Dedifferentiated amniotic fluid mesenchymal stem cell (primary cell): Measurements from ENCODE around the gene ZBTB47.

Experiments
- DNase-seq: peaks from one replicate; pipeline ENCODE4 v3.0.0-alpha.2; 2016; ENCODE audit errors: extremely low spot score

ZBTB47 gene

DNA sequence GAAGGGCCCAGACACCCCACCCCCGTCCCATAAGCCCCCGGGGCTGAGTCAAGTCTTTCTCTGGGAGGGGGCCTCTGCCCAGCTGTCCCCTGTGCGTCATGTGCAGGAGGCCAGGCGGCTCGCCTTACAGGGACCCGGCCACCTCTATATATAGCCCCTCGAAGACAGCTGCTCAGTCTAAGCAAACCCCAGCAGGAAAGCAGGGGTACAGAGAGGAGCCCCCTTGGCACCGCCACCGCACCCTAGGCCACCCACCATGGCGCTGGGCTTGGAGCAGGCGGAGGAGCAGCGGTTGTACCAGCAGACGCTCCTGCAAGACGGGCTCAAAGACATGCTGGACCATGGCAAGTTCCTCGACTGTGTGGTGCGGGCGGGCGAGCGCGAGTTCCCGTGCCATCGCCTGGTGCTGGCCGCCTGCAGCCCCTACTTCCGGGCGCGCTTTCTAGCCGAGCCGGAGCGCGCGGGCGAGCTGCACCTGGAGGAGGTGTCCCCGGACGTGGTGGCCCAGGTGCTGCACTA is 31.9 kb downstream of the ZBTB47 start, which contains the start of gene KLHL40:
Gene KLHL40, plus strand, starts transcription at position 175 of the 519 bp plus-strand sequence. Its CDS starts 82 bp downstream, at position 257.
- no peak for DNase-seq

DNA sequence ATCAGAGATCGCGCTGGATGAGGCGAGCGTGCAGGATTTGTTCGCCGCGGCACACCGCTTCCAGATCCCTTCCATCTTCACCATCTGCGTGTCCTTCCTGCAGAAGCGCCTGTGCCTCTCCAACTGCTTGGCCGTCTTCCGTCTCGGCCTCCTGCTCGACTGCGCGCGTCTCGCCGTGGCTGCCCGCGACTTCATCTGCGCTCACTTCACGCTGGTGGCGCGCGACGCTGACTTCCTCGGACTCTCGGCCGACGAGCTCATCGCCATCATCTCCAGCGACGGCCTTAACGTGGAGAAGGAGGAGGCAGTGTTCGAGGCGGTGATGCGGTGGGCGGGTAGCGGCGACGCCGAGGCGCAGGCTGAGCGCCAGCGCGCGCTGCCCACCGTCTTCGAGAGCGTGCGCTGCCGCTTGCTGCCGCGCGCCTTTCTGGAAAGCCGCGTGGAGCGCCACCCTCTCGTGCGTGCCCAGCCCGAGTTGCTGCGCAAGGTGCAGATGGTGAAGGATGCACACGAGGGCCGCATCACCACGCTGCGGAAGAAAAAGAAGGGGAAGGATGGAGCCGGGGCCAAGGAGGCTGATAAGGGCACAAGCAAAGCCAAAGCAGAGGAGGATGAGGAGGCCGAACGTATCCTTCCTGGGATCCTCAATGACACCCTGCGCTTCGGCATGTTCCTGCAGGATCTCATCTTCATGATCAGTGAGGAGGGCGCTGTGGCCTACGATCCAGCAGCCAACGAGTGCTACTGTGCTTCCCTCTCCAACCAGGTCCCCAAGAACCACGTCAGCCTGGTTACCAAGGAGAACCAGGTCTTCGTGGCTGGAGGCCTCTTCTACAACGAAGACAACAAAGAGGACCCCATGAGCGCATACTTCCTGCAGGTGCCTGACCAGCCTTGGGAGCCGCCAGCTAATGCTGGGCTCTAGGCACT is 32.7 kb downstream of the ZBTB47 start:
- no peak for DNase-seq

DNA sequence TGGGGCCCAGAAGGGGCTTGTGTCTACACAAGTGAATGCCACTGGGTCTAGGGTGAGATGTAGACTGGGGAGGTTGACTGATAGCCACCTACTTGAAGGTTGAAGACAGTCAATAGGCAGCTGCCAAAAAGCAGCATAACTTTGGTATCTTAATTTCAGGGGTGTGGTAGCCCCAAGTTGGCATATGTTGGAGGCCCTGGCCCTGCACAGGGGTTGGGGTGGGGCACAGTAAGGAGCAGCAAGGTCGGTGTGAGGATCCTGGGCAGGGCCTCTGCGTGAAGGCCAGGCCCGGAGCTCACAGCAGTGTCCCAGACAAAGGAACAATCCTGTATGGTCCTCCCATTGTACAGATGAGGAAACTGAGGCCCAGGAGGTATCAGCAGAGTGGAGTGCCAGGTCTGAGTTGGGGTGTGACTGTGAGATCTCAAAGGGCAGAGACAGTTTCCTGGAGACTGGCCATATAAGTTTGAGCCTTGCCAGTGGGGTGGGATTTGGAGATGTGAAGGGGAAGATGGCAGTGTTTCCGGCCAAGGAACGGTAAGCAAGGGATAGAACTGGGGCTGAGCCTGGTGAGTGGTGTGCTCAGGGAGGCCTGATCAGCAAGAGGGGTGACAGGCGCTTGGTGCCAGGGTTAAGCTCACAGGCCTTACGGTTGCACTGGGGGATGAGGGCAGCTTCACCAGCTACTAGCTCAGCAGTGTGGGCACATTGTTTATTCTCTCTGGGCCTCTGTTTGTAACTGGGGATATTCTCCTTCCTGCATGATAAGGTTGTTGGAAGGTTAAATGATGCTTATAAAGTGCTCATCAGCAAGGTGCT is 33.5 kb downstream of the ZBTB47 start:
- DNase-seq = no peak

DNA sequence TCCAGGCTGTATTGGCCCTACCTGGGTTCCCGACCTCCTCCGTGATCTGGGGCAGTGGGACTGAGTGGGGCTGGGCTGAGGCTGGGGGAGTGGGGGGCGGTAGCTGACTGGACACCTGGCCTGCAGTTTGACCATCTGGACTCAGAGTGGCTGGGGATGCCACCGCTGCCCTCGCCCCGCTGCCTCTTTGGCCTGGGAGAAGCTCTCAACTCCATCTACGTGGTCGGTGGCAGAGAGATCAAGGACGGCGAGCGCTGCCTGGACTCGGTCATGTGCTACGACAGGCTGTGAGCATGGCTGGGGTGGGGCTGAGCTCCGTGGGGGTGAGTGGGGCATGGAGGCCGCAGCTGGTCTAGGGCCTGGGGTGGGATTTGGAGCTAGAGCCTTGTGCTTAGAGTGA is 34.5 kb downstream of the ZBTB47 start:
- DNase-seq = no peak

DNA sequence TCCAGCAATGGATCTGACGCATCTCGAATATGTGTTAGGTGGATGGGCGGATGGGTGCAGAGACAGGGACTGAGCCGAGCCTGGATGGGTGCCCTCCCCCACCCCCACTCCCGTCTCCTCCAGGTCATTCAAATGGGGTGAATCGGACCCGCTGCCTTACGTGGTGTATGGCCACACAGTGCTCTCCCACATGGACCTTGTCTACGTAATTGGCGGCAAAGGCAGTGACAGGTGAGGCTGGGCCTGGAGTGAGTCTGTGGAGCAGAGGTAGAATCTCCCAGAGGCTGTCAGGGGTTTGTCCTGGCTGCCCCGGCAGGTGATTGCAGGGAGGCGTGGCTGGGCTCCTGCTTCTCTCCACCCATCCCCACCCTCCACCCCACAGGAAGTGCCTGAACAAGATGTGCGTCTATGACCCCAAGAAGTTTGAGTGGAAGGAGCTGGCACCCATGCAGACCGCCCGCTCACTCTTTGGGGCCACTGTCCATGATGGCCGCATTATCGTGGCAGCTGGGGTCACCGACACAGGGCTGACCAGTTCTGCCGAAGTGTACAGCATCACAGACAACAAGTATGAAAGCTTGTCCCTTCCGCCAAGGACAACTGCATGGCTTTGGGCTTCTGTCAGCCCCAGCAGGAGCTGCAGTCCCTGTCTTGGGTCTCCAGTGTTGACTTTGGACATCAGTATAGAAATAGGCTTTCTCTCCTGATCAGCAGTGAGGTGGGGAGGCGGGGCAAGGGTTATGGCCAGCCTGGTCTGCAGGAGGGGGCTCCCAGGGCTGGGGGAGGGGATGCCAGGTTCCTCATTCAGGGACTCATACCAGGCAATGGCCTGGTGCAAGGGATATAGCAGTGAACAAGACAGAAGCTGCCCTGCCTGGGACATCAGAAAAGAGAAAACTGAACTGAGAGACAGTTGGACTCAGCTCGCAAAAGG is 35.3 kb downstream of the ZBTB47 start:
- no peak for DNase-seq

DNA sequence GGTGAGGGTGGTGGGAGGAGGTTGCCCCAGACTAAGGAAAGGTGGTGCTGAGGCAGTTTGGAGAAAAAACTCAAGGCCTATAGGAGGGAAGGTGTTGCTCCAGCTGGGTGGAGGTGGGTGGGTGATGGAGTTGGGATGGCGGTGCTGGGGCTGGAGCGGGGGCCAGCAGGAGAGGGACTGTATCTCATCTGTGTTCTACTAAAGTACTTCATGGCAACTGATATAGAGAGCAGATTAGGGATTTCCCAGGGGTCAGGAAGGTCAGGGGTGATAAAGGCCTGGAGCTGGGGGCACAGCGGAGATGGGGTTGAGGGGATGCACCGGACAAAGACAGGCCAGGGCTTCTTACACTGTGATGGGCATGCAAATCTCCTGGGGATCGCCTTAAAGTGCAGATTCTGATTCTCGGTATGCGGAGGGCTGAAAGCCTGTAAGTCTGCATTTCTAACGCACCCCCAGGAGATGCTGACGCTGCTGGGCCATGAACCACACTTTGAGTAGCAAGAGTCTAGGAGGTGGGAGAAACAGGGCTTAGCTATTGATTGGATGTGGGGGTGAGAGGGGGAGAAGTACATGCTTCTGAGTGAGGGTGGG is 36.0 kb downstream of the ZBTB47 start:
- DNase-seq = no peak

DNA sequence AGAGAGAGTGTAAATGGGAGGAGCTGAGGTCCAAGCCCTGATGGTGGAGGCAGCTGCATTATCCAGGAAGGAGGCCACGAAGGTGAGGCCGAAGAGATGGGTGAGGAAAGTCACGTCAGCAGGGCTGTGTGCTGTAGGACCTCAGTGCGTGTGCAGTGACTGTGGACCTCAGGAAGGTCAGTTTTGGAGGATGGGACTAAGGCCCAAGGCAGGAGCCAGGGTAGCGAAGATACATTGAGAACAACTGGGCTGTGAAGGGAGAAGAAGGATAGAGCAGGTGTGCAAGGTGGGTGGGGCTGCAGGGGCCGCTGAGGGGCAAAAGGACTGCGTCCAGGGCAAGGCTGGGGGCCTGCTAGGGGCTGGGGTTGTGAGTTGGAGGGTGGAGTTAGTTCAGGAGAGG is 36.7 kb downstream of the ZBTB47 start:
- no peak for DNase-seq

DNA sequence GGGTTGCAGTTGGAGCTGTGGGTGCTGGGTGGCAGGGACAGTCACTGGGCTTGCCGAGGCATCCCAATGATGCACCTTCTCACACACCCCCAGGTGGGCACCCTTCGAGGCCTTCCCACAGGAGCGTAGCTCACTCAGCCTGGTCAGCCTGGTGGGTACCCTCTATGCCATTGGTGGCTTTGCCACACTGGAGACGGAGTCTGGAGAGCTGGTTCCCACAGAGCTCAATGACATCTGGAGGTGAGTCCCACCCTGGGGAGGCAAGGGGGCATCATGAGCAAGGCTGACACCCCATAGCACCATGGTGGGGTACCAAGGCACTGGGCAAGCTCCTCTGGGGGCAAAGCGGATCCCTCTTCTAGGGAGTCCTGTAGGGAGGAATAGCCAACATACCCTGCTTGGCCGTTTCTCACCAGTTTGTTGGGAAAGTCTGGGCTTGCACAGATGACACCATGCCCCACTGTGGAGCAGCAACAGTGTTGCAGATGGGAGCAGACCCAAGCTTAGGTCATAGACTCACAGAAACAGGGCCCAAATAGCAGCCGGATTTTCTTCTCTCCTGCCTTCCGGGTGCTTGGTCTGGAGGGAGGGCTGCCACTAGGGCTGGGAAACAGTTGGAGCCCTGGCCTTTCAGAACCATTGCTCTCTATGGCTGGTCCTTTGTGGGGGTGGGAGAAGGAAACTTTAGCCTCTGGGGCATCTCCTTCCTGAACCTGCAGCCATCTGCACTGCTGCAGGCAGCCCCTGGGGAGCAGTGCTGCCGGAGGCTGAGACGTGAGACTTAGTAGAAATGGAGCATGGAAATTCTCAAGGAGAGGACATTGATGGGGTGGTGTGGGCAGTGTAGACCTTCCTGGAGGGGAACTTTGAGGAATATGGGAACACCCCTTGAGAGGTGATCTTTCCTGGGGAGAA is 37.5 kb downstream of the ZBTB47 start:
- DNase-seq = no peak

DNA sequence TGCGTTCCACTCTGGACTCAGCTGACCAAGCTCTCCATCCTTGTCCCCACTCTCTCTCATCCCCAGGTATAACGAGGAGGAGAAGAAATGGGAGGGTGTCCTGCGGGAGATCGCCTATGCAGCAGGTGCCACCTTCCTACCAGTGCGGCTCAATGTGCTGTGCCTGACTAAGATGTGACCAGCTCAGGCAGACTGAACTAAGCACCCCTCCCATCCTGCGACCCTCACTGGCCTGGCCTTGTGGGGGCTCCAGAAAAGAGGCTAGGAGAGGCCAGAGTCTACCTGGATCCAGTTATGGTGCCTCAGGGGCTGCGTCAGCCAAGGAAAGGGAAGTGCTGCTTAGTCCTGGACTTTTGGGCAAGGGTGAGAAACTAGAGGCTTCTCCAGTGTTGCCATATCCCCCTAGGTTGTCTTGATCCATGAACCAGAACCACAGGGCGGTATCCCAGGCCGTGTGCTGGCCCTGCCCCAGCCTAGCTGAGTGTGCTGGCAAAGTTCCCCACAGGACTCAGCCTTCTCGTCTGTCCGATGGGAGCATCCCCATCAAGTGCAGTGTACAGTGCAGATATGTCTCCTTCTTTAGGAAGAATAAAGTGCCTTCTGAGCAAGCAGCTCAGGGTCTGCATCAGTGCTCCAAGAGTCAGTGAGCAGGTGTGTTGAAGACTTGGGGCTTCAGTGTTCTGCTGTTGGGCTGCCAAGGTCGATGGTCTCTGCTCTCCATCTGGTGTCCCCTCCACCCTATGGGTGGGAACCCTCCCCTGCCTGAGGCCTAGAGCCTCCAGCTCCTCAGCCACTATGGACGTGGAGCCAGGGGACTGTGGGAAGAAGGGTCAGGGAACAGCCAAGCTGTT is 38.5 kb downstream of the ZBTB47 start:
- DNase-seq = no peak

DNA sequence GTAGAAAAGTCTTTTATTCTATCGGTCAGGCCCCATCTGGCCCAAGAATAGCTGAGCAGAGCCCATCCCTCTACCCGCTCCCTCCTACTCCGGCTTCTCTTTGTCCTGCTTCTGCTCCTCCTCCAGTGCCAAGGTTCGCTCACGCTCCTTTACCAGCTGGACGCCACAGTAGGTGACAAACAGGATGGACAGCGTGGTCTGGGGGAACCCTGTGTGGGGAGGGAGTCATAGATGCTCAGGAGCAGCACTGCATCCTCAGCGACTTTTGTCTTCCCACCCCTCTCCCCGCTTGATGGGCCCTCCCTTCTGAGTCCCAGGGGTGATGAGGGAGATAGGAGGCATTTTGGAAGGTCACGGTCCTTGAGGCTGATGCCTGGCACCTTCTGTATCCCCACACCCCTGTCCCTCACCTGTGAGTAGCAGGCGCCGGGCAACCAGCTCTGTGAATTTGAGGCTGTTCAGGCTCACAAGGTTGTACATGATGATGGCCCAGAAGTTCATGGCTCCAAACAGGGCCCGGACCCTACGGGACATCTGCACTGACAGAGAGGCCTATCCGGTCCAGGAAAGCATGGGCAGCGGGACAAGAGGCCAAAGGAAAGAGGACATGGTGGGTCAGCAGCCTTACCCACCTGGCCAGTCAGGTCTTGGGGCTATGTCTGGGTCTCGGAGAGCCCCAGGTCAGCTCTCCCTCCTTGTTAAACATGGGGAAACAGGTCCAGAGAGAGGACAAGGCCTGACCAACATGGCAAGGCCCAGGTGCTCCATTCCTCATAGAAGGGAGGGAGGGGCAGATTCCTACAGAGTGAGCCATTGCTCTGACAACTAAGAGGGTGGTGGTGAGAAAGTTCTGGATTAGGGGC is 39.4 kb downstream of the ZBTB47 start:
- no peak for DNase-seq

DNA sequence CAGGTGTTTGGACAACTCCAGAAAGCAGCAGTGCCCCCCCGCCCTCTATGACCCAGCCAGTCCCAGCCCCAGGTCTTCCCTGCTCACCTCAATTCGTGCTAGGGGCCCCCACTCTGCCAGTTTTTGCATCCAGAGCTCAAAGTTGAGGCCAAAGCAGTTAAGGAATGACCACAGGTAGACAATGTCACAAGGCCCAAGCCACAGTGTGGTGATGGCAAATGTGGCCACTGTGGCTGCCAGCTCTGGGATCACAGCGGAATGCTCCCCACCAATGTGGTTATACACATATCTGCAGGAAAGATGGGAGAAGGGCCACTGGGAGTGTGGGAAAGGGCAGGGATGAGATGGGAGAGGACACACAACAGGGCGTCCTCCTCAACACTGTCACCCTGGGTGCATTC is 40.0 kb downstream of the ZBTB47 start:
- no peak for DNase-seq

DNA sequence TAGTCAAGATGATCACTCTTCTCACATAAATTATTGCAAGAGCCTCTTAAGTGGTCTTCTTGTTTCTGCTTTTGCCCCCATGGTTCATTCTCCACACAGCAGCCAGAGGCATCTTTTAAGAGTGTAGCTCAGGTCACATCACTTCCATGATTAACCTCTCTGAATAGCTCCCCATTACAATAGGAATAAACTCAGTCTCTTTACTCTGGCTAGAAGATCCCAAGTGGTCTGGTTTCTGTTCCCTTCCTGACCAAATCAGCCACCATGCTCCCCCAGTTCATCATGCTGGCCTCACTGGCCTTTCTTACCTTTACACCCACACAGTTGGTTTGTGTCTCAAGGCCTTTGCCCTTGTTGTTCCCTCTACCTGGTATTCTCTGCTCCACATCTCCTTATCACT is 40.9 kb downstream of the ZBTB47 start:
- DNase-seq = no peak

DNA sequence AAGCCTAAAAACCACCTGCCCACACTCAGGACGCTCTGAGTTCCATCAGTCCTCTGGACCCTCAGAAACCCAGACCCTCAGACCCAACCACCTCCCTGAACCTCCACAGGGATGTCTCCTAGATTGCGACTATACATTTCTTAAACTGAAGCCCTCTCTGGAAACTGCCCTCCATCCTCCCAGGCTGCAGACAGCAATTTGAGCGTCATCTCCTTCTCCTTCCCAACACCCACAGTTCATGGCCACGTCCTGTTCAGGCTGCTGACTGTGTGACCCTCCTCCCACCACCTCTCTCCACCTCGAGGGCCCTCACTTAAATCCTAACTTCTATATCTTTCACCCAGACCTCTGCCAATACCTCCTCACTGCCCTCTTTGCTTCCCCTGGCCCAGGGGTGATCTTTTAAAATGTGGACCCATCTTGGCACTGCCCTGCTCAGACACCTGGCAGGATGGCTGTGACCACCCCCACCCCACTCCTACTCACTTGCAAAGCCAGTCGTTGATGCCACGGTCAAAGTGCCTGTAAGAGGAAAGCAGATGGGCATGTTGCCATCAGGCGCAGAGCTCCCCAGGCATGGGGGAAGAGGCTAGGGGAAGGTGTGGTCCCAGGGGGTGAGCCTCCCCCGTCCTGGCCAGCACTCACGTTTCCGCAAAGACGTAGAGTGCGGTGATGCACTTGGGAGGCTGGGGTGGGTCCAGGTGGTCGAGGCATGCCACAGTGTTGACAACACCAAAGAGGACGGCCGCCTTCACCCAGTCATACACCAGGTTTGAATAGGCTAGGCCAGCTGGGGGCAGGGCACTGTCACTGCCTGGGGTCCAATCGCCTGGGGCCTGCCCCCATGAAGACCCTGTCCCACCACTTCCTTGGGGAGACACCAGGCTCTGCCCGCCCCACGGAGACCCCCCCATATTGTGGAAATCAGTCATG is 43.1 kb downstream of the ZBTB47 start:
- no peak for DNase-seq

DNA sequence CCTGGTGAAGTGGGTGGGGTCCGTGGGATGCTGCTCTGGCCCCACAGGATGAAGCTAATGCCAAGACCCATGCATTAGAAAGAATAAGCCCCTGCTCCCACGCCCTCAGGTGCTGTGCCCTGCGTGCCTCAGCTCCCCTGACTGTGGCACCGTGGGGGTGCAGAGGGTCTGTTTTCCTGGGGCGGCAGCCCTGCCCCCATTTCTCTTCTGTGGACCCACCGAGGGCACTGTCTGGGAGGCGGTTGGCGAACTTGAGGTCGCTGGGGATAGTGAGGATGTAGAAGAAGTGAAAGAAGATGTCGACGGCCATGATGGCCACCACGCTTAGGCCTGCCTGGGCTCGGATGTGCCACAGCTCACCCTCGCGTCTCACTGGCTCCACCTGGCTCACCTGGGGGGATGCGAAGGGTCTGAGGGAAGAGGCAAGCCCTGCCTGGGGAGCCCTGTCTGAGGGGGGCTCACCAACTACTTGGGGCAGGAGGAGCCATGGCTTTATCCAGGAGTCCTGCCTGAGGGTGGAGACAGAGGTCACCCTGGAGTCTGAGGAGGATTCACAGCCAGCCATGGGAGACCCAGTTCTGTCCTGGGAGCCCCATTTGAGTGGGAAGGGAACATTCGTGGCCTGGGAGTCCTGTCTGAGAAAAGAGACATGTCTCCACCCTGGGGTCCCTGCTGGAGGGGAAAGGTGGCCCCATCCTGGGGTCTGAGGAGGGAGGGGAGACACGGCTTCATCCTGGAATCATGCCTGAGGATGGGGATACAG is 44.0 kb downstream of the ZBTB47 start:
- no peak for DNase-seq

DNA sequence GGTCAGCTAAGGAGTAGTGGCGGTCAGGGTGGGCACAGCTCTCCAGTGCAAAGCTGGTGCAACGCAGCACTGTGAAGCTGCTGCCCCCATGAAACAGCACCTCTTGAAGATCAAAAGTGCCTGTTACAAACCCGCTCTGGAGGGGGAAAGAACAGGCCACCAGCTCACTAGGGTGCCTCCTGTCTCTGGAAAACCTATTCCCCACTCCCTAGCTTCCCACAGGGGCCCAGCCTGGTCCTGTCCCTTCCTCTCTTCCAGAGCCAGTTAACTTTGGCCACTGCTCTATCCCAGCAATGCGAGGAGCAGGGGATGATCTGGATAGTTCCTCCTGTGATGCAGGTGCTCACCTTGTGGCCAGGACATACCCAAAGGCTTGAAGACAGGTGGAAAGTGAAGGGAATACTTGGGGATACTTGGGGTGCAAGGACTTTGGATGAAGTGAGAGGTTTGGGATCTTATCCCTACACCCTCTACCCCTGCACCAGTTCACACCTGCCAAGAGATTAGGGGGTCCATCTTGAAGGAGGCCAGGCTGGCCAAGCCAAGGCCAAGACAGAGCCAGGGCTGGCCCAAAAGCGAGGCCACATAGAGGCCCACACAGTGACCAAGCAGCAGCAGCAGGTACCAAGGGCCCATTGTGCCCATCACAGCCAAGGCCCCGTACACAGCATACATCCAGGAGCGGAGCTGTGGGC is 44.9 kb downstream of the ZBTB47 start:
- DNase-seq = no peak

DNA sequence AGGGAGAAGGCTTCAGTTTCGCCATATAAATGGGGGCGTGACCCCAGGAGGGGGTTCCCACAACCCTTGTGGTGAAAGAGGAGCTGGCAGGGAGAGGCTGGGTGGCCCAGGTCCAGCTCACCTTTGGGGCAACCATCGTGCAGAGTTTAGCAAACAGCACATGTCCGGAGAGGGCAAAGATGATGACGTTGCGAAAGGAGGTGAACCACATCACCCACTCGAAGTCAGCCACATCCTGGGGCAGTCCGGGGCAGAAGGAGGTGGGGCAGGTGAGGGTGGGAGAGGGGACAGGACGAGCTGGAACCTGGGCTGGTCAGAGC is 45.4 kb downstream of the ZBTB47 start:
- DNase-seq = no peak
